Eye (tissue), 1 donor: ENCODE data around the gene ZNF786.
A peak's percentile ranks its signal among the peaks of the same experiment; 100 is the strongest.
"Not testable (repeated sequence)": the region's sequence is repeated elsewhere in the genome, so short reads cannot be mapped to it uniquely, and the experiment has no call there.

ENCODE experiments used
- DNase-seq: peaks from one replicate; pipeline ENCODE4 v3.0.0-alpha.2; 2015

ZNF786 gene

GRCh38 chr7:149030439-149030838 is 60.1 kb downstream of the ZNF786 start:
- not testable (repeated sequence) for DNase-seq

GRCh38 chr7:149028346-149029109 is 62.0 kb downstream of the ZNF786 start, which contains the start of gene PDIA4:
TSS of gene PDIA4 (minus strand) at chr7:149028505. CDS start at chr7:149028408, 97 bp downstream.
- DNase-seq: peak; percentile 100

GRCh38 chr7:149027611-149028345 is 62.7 kb downstream of the ZNF786 start:
- DNase-seq: peak; percentile 73

GRCh38 chr7:149027055-149027454 is 63.5 kb downstream of the ZNF786 start:
- no peak for DNase-seq

- DNase-seq: no peak
These were observed 66.9 kb downstream of the ZNF786 start for GRCh38 chr7:149023662-149024061.

- DNase-seq: no peak
These were observed 67.7 kb downstream of the ZNF786 start for GRCh38 chr7:149022756-149023360.

- no peak for DNase-seq
These were observed 68.8 kb downstream of the ZNF786 start for GRCh38 chr7:149021725-149022062.

- DNase-seq: no peak
These were observed 70.0 kb downstream of the ZNF786 start for GRCh38 chr7:149020483-149020882.
